Gastroesophageal sphincter (tissue), 4 donors: Measurements from ENCODE around the gene RAB7B. TPM values are rescaled to one million over a fixed set of nuclear protein-coding genes. Genes with fewer than 3 reads are reported as not detected.

ENCODE experiments used
- ATAC-seq: fragments of 150-250 bp; one replicate; pipeline ENCODE4 v1.9.1; 2016; ENCODE audit warnings: mild to moderate bottlenecking, moderate library complexity
- H3K27ac ChIP-seq, 4 donors: fragments of 200-600 bp; sonication (generic) in 3 of 4; 1 replicate in 3 of 4; 2 replicates in 1 of 4; pipeline ENCODE4 v1.5.1; 2016 to 2019
- H3K27me3 ChIP-seq: fragments of 200-600 bp; sonication (generic); one replicate; pipeline ENCODE4 v1.5.1; 2019
- H3K36me3 ChIP-seq, 2 donors: fragments of 200-600 bp; sonication (generic); one replicate each; pipeline ENCODE4 v1.5.1; 2019; ENCODE audit warnings: control low read depth in 1 of 2
- H3K4me1 ChIP-seq, 3 donors: fragments of 200-600 bp; sonication (generic); 1 replicate in 2 of 3; 2 replicates in 1 of 3; pipeline ENCODE4 v1.5.1; 2016 to 2019; ENCODE audit warnings: control low read depth in 2 of 3
- H3K4me3 ChIP-seq, 2 donors: fragments of 200-600 bp; sonication (generic); one replicate each; pipeline ENCODE4 v1.5.1; 2019; ENCODE audit warnings: mild to moderate bottlenecking in 1 of 2, moderate library complexity in 1 of 2
- H3K9me3 ChIP-seq, 3 donors: fragments of 200-600 bp; sonication (generic); one replicate each; pipeline ENCODE4 v1.5.1; 2017 to 2019; ENCODE audit warnings: control low read depth in 2 of 3
- CTCF ChIP-seq, 4 experiments: fragments of 200-600 bp in 2 of 4; fragments of 450-650 bp in 2 of 4; sonication (generic) in 1 of 4; IDR thresholded peaks; one replicate each; pipeline ENCODE4 v1.5.1; 2017 to 2019; ENCODE audit warnings: antibody characterized with exemption in 4 of 4, mild to moderate bottlenecking in 2 of 4, moderate library complexity in 2 of 4
- EP300 ChIP-seq: sonication (generic); formaldehyde crosslinking; IDR thresholded peaks from one replicate; pipeline ENCODE4 v1.6.1; 2017; ENCODE audit warnings: antibody characterized with exemption, mild to moderate bottlenecking
- POLR2A ChIP-seq, 2 donors: fragments of 450-650 bp; IDR thresholded peaks; one replicate each; pipeline ENCODE4 v1.6.1; 2017; ENCODE audit warnings: antibody characterized with exemption in 2 of 2, mild to moderate bottlenecking in 2 of 2, moderate library complexity in 1 of 2
- POLR2AphosphoS5 ChIP-seq: sonication (generic); formaldehyde crosslinking; IDR thresholded peaks from one replicate; pipeline ENCODE4 v1.6.1; 2017; ENCODE audit warnings: antibody characterized with exemption
- WGBS, 2 donors: methylation state at CpG; one replicate each; pipeline ENCODE4 v1.1.5; 2018; ENCODE audit warnings: low coverage in 1 of 2; 5-methylcytosine and 5-hydroxymethylcytosine counted together
- total RNA-seq, 4 donors: library from RNA; depleted of rRNA; stranded (reverse); fragments of >200 nt; gene quantifications; one replicate each; pipeline ENCODE4 v1.1.0, GENCODE V29; 2016

Gene RAB7B
- total RNA-seq, 4 donors from 2014 or later, result 0.78 to 2.4 (median 2.0) TPM

GRCh38 chr1:206011057-206011456, 7.9 kb upstream of the RAB7B start:
- TF ChIP-seq CTCF (IDR thresholded peaks at IDR 0.05) (no peak), POLR2AphosphoS5 (no peak), EP300 (no peak), POLR2A (IDR thresholded peaks at IDR 0.05) (no peak)
- Histone ChIP-seq H3K4me3 (no peak overlapping the region), H3K36me3 (no peaks in the 10 kb centered on the region), H3K27ac (no peak overlapping the region), H3K27me3 (no peaks in the 10 kb centered on the region), H3K4me1 (no peaks in the 10 kb centered on the region), H3K9me3 (no peaks in the 10 kb centered on the region)
- ATAC-seq, result no peak
- WGBS, 2 donors, result 93 to 100% methylated on average over 2 to 4 of the region's 8 CpGs

GRCh38 chr1:206010060-206010459, 6.9 kb upstream of the RAB7B start:
- H3K27ac ChIP-seq, result no peak overlapping the region
- WGBS, 2 donors, result 57 to 74% methylated on average over 3 to 5 of the region's 5 CpGs
- H3K27me3 ChIP-seq, result no peaks in the 10 kb centered on the region
- H3K4me3 ChIP-seq, result no peak overlapping the region
- no peaks in the 10 kb centered on the region for H3K9me3 ChIP-seq
- TF ChIP-seq EP300 (no peak), CTCF (IDR thresholded peaks at IDR 0.05) (no peak), POLR2AphosphoS5 (no peak), POLR2A (IDR thresholded peaks at IDR 0.05) (no peak)
- no peaks in the 10 kb centered on the region for H3K4me1 ChIP-seq
- ATAC-seq, result no peak
- no peaks in the 10 kb centered on the region for H3K36me3 ChIP-seq

- no peak for ATAC-seq
- no peaks in the 10 kb centered on the region for H3K36me3 ChIP-seq
- H3K4me3 ChIP-seq, result no peak overlapping the region
- H3K9me3 ChIP-seq, result no peaks in the 10 kb centered on the region
- peaks cover 0 to 18% (median 16%) of the 10 kb centered on the region in 3 donors for H3K4me1 ChIP-seq
- no peaks in the 10 kb centered on the region for H3K27me3 ChIP-seq
- TF ChIP-seq EP300 (no peak), CTCF (IDR thresholded peaks at IDR 0.05) (no peak), POLR2AphosphoS5 (no peak), POLR2A (IDR thresholded peaks at IDR 0.05) (no peak)
- WGBS, 2 donors, result 83 to 100% methylated on average over 1 to 2 of the region's 4 CpGs
- no peak overlapping the region for H3K27ac ChIP-seq
Observed at GRCh38 chr1:206006946-206007345, 3.8 kb upstream of the RAB7B start.

GRCh38 chr1:206005778-206006180, 2.6 kb upstream of the RAB7B start:
- Histone ChIP-seq H3K27me3 (no peaks in the 10 kb centered on the region), H3K4me3 (no peak overlapping the region), H3K4me1 (peaks cover 0 to 26% (median 22%) of the 10 kb centered on the region in 3 donors), H3K36me3 (no peaks in the 10 kb centered on the region), H3K27ac (no peak overlapping the region), H3K9me3 (no peaks in the 10 kb centered on the region)
- WGBS, 2 donors, result 49 to 79% methylated on average over 3 to 5 of the region's 8 CpGs
- ATAC-seq, result no peak
- TF ChIP-seq POLR2A (IDR thresholded peaks at IDR 0.05) (no peak), EP300 (no peak), POLR2AphosphoS5 (no peak)

GRCh38 chr1:206005234-206005633, 2.0 kb upstream of the RAB7B start:
- ATAC-seq, result no peak
- H3K4me3 ChIP-seq, result no peak overlapping the region
- peaks cover 0 to 31% (median 22%) of the 10 kb centered on the region in 3 donors for H3K4me1 ChIP-seq
- 80 to 97% methylated on average over 1 to 5 of the region's 7 CpGs for WGBS, 2 donors
- TF ChIP-seq EP300, result no peak
- no peak for TF ChIP-seq POLR2AphosphoS5
- no peak for TF ChIP-seq POLR2A (IDR thresholded peaks at IDR 0.05)
- no peak for TF ChIP-seq CTCF (IDR thresholded peaks at IDR 0.05)
- no peak overlapping the region for H3K27ac ChIP-seq
- H3K9me3 ChIP-seq, result no peaks in the 10 kb centered on the region
- H3K27me3 ChIP-seq, result no peaks in the 10 kb centered on the region
- no peaks in the 10 kb centered on the region for H3K36me3 ChIP-seq
